OCI-LY3 (cell line): Measurements from ENCODE around the gene RAD51B.

ENCODE experiments used
- H2AFZ ChIP-seq: fragments of 200-600, 300-600 bp; shearing (Covaris generic); 2 replicates; pipeline ENCODE4 v1.6.0; 2014; ENCODE audit warnings: antibody characterized with exemption, low read depth, low read length
- H3K27ac ChIP-seq: fragments of 200-600, 300-600 bp; sonication (generic); 2 replicates; pipeline ENCODE4 v1.5.1; 2014; ENCODE audit warnings: mild to moderate bottlenecking, low read length, moderate library complexity, mixed read lengths
- H3K27me3 ChIP-seq: fragments of 200-600, 300-600 bp; sonication (generic); 2 replicates; pipeline ENCODE4 v1.6.1; 2014; ENCODE audit warnings: low read depth, low read length, mixed read lengths
- H3K36me3 ChIP-seq: fragments of 200-600, 300-600 bp; sonication (generic); replicated peaks from 2 replicates; pipeline ENCODE3; 2014; ENCODE audit warnings: low read depth, low read length, mixed read lengths
- H3K4me1 ChIP-seq: fragments of 300-600, 200-600 bp; sonication (generic); 2 replicates; pipeline ENCODE4 v1.6.1; 2014; ENCODE audit warnings: low read length, mixed read lengths
- H3K4me2 ChIP-seq: fragments of 200-600, 300-600 bp; sonication (generic); 2 replicates; pipeline ENCODE4 v1.6.1; 2014; ENCODE audit warnings: low read length, mixed read lengths
- H3K4me3 ChIP-seq: fragments of 300-600, 200-600 bp; sonication (generic); 2 replicates; pipeline ENCODE4 v1.5.1; 2014; ENCODE audit warnings: antibody characterized with exemption, mild to moderate bottlenecking, low read length, moderate library complexity
- H3K79me2 ChIP-seq: fragments of 300-600, 200-600 bp; shearing (Covaris generic); 2 replicates; pipeline ENCODE4 v1.6.1; 2014; ENCODE audit warnings: mild to moderate bottlenecking, low read length, mixed read lengths
- H3K9ac ChIP-seq: fragments of 300-600, 200-600 bp; shearing (Covaris generic); 2 replicates; pipeline ENCODE4 v1.6.0; 2014; ENCODE audit warnings: mild to moderate bottlenecking, low read length, moderate library complexity
- H3K9me3 ChIP-seq: fragments of 200-600, 300-600 bp; shearing (Covaris generic); 2 replicates; pipeline ENCODE4 v1.6.1; 2014; ENCODE audit warnings: low read length, mixed read lengths; ENCODE audit not compliant: insufficient read depth
- H4K20me1 ChIP-seq: fragments of 200-600, 300-600 bp; sonication (generic); 2 replicates; pipeline ENCODE4 v1.6.1; 2016; ENCODE audit warnings: low read length, mixed read lengths; ENCODE audit not compliant: insufficient read depth
- EZH2phosphoT487 ChIP-seq: fragments of 200-600 bp; shearing (Covaris generic); IDR thresholded peaks from 2 replicates; pipeline ENCODE4 v1.6.1; 2018; ENCODE audit warnings: antibody characterized with exemption, mixed run types, low read depth
- TF ChIP-seq, protein P1 (sequence below): fragments of 200-600, 300-600 bp; sonication (generic); IDR thresholded peaks from 2 replicates; pipeline ENCODE4 v1.5.1; 2014; ENCODE audit warnings: antibody characterized with exemption, low read length, low read depth

Gene RAD51B

DNA sequence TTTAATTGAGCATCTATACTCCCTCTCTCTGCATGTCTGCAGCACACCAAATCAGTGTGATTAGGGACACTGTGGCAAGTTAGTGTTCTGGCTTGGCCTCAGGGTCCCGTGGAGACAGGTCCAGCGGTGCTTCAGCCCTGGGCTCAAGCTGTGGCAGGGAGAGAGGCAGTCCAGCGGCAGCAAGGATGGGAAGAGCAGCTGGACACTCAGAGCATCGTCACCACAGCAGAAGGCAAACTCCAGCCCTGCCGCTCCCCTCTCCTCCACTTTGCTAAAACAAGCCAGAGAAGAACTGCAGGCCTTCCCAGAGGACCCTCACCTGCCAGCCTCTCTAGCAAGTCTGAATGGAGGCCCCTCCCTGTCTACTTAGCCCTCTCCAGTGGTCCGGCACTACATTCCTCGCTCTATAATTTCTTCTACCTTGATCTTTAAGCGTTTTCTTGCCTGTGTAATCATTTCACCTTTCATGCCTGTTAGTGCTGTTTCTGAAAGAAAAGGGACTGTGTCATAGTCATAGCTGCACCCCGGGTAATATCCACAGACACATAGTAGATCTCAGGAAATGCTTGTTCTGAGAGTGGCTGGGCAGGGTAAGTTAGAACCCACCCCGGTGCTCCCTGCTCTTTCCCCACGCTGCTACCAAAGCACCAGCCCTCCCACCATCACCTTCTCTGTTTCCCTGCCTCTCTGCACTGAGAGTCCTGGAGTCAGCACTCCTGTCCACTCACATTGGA is 951.1 kb downstream of the RAD51B start:
- Histone ChIP-seq H3K9ac (no peak overlapping the region), H3K4me1 (no peaks in the 10 kb centered on the region; the same call in 1 of the 2 replicates), H3K27me3 (0 out of 2 replicates have a peak, but pooled peaks cover 3% of the 10 kb centered on the region), H3K4me2 (no peak overlapping the region), H3K9me3 (no peaks in the 10 kb centered on the region), H3K79me2 (no peaks in the 10 kb centered on the region), H3K27ac (no peak overlapping the region), H3K36me3 (no peaks in the 10 kb centered on the region), H2AFZ (no peak overlapping the region), H3K4me3 (no peak overlapping the region), H4K20me1 (no peaks in the 10 kb centered on the region)
- TF ChIP-seq EZH2phosphoT487, result no peak
- TF ChIP-seq, protein P1, sequence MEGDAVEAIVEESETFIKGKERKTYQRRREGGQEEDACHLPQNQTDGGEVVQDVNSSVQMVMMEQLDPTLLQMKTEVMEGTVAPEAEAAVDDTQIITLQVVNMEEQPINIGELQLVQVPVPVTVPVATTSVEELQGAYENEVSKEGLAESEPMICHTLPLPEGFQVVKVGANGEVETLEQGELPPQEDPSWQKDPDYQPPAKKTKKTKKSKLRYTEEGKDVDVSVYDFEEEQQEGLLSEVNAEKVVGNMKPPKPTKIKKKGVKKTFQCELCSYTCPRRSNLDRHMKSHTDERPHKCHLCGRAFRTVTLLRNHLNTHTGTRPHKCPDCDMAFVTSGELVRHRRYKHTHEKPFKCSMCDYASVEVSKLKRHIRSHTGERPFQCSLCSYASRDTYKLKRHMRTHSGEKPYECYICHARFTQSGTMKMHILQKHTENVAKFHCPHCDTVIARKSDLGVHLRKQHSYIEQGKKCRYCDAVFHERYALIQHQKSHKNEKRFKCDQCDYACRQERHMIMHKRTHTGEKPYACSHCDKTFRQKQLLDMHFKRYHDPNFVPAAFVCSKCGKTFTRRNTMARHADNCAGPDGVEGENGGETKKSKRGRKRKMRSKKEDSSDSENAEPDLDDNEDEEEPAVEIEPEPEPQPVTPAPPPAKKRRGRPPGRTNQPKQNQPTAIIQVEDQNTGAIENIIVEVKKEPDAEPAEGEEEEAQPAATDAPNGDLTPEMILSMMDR, result no peak

DNA sequence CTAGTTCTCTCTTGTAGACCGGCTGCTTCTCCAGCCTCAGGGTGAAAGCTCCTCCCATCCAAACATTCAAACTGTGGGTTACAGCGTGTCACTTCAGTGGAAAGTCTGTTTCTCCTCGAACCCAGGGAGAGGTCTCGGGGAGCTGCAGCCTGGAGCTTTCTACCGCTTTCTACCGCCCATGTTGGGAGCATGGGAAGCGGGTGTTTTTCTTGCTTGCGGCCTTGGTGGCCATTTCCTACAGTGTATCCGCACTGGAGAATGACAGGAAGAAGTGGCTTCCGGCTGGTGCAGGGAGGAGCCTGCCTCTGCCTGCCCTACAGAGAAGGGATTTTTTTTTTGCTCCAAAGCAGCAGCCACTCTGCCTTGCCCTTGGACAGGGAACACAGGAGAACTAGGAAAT is 952.1 kb downstream of the RAD51B start:
- Histone ChIP-seq H3K9me3 (no peaks in the 10 kb centered on the region), H3K79me2 (no peaks in the 10 kb centered on the region), H3K27ac (no peak overlapping the region), H3K9ac (no peak overlapping the region), H3K4me1 (no peaks in the 10 kb centered on the region; the same call in 1 of the 2 replicates), H2AFZ (no peak overlapping the region), H3K36me3 (no peaks in the 10 kb centered on the region), H3K4me3 (no peak overlapping the region), H3K4me2 (no peak overlapping the region), H3K27me3 (no peaks in the 10 kb centered on the region), H4K20me1 (no peaks in the 10 kb centered on the region)
- no peak for TF ChIP-seq EZH2phosphoT487
- TF ChIP-seq, protein P1, result no peak

DNA sequence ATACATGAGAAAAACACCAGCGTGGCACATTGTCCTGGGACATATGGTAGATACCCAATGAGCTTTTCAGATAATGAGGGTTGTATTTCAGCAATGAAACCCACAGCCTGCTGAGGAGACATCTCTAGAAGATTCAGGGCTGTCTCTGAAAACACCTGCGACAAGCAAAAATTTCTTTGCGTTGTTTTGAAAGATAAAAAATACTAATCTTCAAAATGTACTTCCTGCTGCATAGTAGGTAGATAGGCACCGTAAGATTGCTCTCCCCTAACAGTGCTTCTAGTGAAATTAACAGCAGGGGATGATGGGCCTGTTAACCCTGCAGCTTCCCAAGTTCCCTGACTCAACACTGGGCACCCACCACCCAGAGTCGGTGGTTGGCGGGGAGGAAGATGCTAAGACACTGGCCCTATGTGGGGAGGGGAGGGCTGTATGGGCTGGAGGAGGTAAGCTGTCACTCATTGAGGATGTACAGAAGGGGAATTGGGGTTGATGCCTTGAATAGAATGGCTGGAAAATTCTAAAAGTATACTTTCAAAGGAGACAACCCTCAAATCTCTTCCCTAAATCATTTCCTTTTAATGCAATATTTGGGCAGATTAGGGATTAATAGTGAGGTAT is 953.3 kb downstream of the RAD51B start:
- H3K79me2 ChIP-seq, result no peaks in the 10 kb centered on the region
- no peak overlapping the region for H3K4me2 ChIP-seq
- no peaks in the 10 kb centered on the region for H4K20me1 ChIP-seq
- no peak overlapping the region for H3K9ac ChIP-seq
- H3K4me1 ChIP-seq, result no peaks in the 10 kb centered on the region; the same call in 1 of the 2 replicates
- H3K9me3 ChIP-seq, result no peaks in the 10 kb centered on the region
- TF ChIP-seq EZH2phosphoT487, result no peak
- TF ChIP-seq, protein P1, result no peak
- H3K36me3 ChIP-seq, result no peaks in the 10 kb centered on the region
- H2AFZ ChIP-seq, result no peak overlapping the region
- H3K4me3 ChIP-seq, result no peak overlapping the region
- no peak overlapping the region for H3K27ac ChIP-seq
- H3K27me3 ChIP-seq, result no peaks in the 10 kb centered on the region

- Histone ChIP-seq H3K4me3 (no peak overlapping the region), H2AFZ (no peak overlapping the region), H3K9me3 (no peaks in the 10 kb centered on the region), H4K20me1 (no peaks in the 10 kb centered on the region), H3K27ac (no peak overlapping the region), H3K9ac (no peak overlapping the region), H3K4me2 (no peak overlapping the region), H3K79me2 (no peaks in the 10 kb centered on the region), H3K36me3 (no peaks in the 10 kb centered on the region), H3K4me1 (no peaks in the 10 kb centered on the region; the same call in 1 of the 2 replicates), H3K27me3 (peaks cover 3% of the 10 kb centered on the region; the same call in 1 of the 2 replicates)
- TF ChIP-seq EZH2phosphoT487, result no peak
- TF ChIP-seq, protein P1, result no peak
These were observed 955.4 kb downstream of the RAD51B start for GRCh38 chr14:68774771-68775613.
